Skeletal muscle satellite cell (primary cell): Measurements from ENCODE around the gene SATB2.
A peak's percentile ranks its signal among the peaks of the same experiment; 100 is the strongest.

Experiments
- H3K27me3 ChIP-seq: 2 replicates; pipeline ENCODE4 v1.7.0; 2013; ENCODE audit warnings: low read length; ENCODE audit not compliant: control insufficient read depth, insufficient read depth
- H3K36me3 ChIP-seq: 2 replicates; pipeline ENCODE4 v1.7.0; 2013; ENCODE audit warnings: mild to moderate bottlenecking, control low read depth, low read length; ENCODE audit not compliant: insufficient read depth
- H3K4me1 ChIP-seq: 2 replicates; pipeline ENCODE4 v1.7.0; 2013; ENCODE audit warnings: low read length; ENCODE audit not compliant: control insufficient read depth, insufficient read depth
- H3K4me2 ChIP-seq: 2 replicates; pipeline ENCODE4 v1.7.0; 2013; ENCODE audit warnings: mild to moderate bottlenecking, low read length
- H3K4me3 ChIP-seq: 2 replicates; pipeline ENCODE4 v1.7.0; 2013; ENCODE audit warnings: low read length
- H3K9ac ChIP-seq: 2 replicates; pipeline ENCODE4 v1.7.0; 2013; ENCODE audit warnings: mild to moderate bottlenecking, low read depth, low read length, moderate library complexity
- H3K9me3 ChIP-seq: replicated peaks from 2 replicates; pipeline ENCODE4 v1.7.0; 2013; ENCODE audit warnings: mild to moderate bottlenecking, control low read depth, low read length

Gene SATB2

DNA sequence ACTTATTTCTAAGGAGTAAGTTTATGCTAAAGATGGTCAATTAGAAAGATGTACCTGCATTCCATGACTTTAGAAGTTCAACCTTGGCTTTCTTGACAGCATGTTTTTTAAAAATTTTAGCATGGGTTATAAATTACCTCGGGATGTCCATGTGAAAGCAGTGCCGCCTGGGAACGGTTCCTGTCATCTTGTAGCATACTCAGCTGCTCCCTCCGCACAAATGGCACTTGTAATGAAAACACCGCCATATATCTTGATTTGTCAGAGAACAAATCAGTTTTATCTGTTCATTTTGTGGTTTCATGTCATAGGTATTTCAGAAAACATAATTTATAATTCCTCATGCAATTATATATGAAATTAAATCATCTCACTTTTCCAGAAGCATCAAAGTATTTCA is 38.3 kb downstream of the SATB2 start:
- Histone ChIP-seq H3K9me3 (no peaks in the 10 kb centered on the region), H3K36me3 (peaks cover 31% of the 10 kb centered on the region), H3K4me2 (no peak overlapping the region), H3K27me3 (no peaks in the 10 kb centered on the region), H3K4me1 (no peaks in the 10 kb centered on the region), H3K9ac (no peak overlapping the region), H3K4me3 (no peak overlapping the region)

DNA sequence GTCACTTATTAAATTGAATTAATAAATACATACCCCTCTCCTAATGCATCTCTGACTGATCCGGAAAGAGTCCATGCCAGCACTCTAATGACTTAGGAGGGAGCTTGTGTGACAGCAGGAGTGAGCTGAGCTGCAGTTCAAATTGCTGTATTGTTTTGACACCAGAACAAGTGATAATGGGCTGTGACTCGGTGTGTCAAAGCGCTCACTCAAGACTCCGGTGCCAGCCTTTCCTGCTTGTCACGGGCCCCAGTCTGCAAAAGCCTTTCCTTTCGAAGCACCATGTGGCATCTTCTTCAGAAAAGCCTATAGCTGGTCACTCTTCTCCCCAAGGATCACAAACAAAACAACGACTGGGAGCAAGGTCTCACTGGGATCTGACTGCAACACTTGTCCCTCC is 43.3 kb downstream of the SATB2 start:
- no peak overlapping the region for H3K4me3 ChIP-seq
- H3K4me1 ChIP-seq, result peaks cover 11% of the 10 kb centered on the region
- H3K27me3 ChIP-seq, result no peaks in the 10 kb centered on the region
- no peak overlapping the region for H3K9ac ChIP-seq
- peaks cover 22% of the 10 kb centered on the region for H3K36me3 ChIP-seq
- no peak overlapping the region for H3K4me2 ChIP-seq
- H3K9me3 ChIP-seq, result no peaks in the 10 kb centered on the region

DNA sequence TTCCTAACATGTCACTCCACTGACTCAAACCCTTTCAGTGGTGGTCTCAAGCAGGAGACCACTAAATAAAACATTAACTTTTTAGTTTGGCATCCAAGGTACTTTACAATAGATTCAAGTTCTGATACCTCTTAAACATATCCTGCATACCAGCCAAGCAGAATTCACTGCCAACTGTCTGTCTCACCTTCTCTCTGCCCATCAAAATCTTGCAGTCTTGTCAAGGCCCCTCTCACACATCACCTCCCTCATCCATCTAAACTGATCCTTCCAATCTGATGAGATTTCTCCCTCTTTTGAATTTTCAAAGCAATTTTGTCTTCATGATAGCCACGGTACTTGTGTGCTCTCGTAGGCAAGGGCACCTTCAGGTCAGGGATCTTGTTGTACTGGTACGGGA is 43.7 kb downstream of the SATB2 start:
- H3K9ac ChIP-seq, result no peak overlapping the region
- H3K36me3 ChIP-seq, result peaks cover 18% of the 10 kb centered on the region
- H3K4me3 ChIP-seq, result no peak overlapping the region
- H3K4me1 ChIP-seq, result peaks cover 11% of the 10 kb centered on the region
- no peaks in the 10 kb centered on the region for H3K27me3 ChIP-seq
- H3K4me2 ChIP-seq, result no peak overlapping the region
- H3K9me3 ChIP-seq, result no peaks in the 10 kb centered on the region

DNA sequence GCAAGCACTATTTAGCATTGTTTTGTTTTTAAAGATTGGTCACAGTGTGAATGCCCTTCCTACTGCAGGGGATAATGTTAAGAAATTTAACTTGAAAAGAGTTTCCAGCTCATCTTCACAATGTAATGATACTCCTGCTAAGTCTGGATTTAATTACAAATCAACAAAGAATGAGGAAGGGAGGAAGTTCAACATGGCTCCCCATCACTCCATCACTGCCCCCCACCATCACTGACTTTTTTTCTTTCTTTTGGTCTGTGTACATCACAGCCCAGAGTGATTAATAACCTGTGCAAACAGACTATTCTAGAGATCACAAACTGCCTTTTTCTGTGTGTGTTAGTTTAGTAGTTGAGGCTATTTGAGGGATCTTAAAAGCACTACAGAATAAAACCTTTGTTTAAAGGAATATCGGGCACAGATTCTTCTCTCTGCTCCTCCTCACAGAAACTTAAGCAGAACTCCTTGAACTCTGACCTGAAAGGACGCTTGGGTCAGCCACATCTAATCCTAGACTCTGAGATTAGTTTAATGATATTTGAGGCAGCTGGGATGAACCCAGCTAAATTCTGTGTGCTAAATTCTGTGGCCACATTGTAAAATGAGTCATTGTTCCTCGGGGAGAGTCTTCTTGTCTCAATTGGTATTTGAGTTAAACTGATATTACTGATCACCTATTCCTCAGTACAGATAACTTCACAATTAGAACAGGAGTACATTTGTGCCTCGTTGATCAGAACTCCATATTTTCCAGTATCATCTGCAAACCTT is 47.8 kb downstream of the SATB2 start:
- Histone ChIP-seq H3K36me3 (peaks cover 9% of the 10 kb centered on the region), H3K9me3 (no peaks in the 10 kb centered on the region), H3K27me3 (no peaks in the 10 kb centered on the region), H3K4me1 (peaks cover 19% of the 10 kb centered on the region), H3K4me3 (no peak overlapping the region), H3K4me2 (peak overlapping the region; percentile 14), H3K9ac (peak overlapping the region; percentile 5)

DNA sequence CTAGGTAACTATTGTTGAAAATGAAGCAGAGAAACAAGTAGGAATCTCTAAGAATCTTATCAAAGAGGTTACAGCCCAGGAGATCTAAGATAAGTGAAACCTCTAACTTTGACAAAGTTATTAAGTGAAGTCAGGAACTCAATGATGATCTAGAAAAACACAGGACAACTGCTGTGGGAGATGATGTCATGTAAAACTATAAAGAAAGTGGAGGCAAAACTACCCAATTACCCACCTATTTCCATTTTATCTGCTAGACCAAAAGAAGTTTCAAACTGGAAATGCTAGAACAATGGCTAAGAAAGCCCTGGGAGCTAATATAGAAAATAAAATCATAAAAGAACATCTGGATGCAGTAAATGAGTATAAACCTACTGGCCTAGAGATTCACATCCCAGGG is 50.3 kb downstream of the SATB2 start:
- Histone ChIP-seq H3K9me3 (no peaks in the 10 kb centered on the region), H3K36me3 (no peaks in the 10 kb centered on the region), H3K4me2 (no peak overlapping the region), H3K4me3 (no peak overlapping the region), H3K9ac (no peak overlapping the region), H3K27me3 (no peaks in the 10 kb centered on the region), H3K4me1 (peaks cover 29% of the 10 kb centered on the region)

DNA sequence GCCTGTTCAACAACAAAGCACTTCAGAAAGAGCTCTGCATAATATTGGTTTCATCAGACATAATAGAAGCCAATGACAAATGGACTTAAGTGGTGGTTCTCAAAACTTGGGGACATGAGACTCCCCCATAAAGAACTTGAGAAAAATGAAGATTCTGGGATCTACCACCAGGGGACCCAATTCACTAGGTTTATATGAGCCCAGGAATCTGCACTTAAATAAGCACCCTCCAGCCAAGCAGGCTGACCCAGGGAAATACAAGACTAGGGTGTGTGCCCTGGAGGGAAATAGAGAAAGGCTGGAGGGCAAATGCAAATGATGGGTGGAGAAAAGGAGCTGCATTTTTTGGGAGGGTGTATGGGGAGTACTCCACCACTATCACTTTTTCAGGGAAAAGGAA is 52.5 kb downstream of the SATB2 start:
- H3K9me3 ChIP-seq, result no peaks in the 10 kb centered on the region
- H3K36me3 ChIP-seq, result no peaks in the 10 kb centered on the region
- peak overlapping the region; percentile 69 for H3K4me2 ChIP-seq
- peak overlapping the region; percentile 59 for H3K9ac ChIP-seq
- H3K4me1 ChIP-seq, result peaks cover 26% of the 10 kb centered on the region
- H3K4me3 ChIP-seq, result peak overlapping the region; percentile 27
- H3K27me3 ChIP-seq, result no peaks in the 10 kb centered on the region

DNA sequence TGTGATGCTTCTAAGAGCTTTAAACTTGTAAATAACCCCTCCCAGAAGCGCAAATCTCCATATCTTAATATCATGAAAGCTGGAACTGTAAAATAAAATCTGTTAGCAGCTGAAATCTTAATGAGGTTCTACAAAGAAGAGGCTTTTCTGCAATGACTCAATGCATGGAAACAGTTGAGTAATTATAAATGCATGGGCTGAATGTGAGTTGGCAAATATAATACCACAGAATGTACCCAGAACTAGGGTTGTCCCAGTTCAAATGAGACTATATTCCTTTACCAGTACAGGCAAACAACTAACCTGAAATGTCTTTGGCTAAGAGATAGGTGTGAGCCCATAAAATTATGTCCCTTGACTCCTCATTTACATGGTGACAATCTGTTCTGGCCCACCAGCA is 52.9 kb downstream of the SATB2 start:
- peak overlapping the region; percentile 59 for H3K9ac ChIP-seq

DNA sequence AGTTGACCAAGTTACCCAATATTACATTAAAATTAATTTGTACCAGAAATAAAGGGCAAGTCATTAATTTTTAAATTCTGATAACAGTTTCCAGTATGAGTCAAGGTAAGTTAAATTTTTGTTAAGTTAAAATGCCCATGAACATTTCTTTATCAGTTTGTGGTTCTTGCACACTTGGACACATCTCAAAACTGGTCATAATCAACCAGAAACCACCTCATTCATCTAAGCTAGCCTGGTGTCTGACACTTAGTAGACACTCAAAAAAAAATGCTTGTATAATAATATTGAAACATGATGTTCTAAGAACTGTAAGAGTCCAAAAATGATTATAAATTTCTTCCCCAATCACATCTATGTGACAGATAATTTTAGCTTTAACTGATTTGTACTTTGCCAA is 62.4 kb downstream of the SATB2 start:
- no peaks in the 10 kb centered on the region for H3K9me3 ChIP-seq
- H3K27me3 ChIP-seq, result no peaks in the 10 kb centered on the region
- H3K4me3 ChIP-seq, result no peak overlapping the region
- no peaks in the 10 kb centered on the region for H3K4me1 ChIP-seq
- no peak overlapping the region for H3K9ac ChIP-seq
- H3K4me2 ChIP-seq, result no peak overlapping the region
- peaks cover 5% of the 10 kb centered on the region for H3K36me3 ChIP-seq

More for the DNA sequence above, 52.9 kb downstream of the SATB2 start:
- Histone ChIP-seq H3K36me3 (no peaks in the 10 kb centered on the region), H3K9me3 (no peaks in the 10 kb centered on the region), H3K4me1 (peaks cover 22% of the 10 kb centered on the region), H3K4me2 (peak overlapping the region; percentile 69), H3K27me3 (no peaks in the 10 kb centered on the region), H3K4me3 (peak overlapping the region; percentile 27)

DNA sequence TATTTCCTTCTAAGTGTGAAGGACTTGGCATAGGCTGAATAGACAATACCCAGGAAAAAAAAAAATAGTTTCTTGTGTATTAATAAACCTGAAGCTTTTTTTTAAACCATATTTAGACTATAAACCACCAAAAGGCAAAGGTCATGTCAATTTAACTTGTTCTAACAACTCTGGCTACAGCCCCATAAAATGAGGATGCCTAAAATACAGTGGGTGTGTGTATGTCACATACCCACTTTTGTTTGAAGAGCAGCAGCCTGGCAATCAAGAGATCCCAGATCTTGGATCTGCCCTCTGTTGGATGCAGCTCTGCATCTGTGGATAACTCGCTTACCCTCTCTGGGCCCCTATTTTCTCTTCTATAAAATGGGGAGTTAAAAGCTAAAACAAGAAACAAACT is 65.4 kb downstream of the SATB2 start:
- H3K9ac ChIP-seq, result no peak overlapping the region
- no peak overlapping the region for H3K4me2 ChIP-seq
- no peaks in the 10 kb centered on the region for H3K27me3 ChIP-seq
- no peak overlapping the region for H3K4me3 ChIP-seq
- peaks cover 5% of the 10 kb centered on the region for H3K36me3 ChIP-seq
- H3K4me1 ChIP-seq, result no peaks in the 10 kb centered on the region
- H3K9me3 ChIP-seq, result no peaks in the 10 kb centered on the region

DNA sequence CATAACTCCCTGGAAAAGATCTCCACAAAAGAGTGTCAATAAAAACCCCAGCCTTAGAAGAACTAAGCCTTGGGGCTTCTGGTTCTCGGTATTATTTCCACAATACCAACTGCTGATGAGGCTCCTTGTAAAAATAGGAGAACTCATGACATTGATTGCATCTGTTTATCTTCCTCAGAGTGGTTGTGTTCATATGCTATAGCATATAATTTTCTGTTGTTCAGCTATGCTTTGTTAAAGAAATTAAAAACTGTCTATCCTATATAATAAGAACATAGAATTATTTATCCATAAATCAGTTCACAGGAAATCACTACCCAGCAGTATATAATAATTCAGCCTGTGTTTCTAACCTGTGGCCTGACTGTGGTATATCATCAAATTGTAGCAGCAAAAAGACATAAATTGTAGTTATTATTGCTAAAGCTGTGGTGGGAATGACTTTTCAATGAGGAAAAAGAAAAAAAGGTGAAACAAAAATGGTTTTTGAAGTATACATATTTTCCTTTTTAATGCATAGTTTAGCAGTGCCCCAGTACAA is 68.9 kb downstream of the SATB2 start:
- Histone ChIP-seq H3K4me1 (no peaks in the 10 kb centered on the region), H3K27me3 (no peaks in the 10 kb centered on the region), H3K4me3 (no peak overlapping the region), H3K36me3 (no peaks in the 10 kb centered on the region), H3K4me2 (no peak overlapping the region), H3K9me3 (no peaks in the 10 kb centered on the region), H3K9ac (no peak overlapping the region)

DNA sequence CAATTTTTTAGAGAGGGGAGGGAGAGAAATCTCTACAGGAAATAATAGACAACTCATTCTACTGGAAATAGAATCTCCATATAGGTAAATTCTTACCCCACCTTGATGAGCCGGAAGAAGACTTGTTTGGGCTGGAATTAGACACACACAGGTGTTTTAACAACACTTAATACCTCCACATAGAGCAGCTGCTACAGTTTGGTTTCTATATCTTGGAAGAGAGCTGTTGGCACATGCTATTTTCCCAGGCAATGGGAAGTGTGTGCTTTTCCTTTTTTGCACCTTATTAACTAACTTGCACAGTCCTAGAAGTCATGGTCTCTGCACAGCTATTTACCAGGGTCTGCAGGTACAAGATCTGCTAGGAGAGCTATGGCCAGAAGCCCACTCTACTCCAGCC is 73.7 kb downstream of the SATB2 start:
- Histone ChIP-seq H3K4me1 (peaks cover 11% of the 10 kb centered on the region), H3K36me3 (peaks cover 10% of the 10 kb centered on the region), H3K9me3 (no peaks in the 10 kb centered on the region), H3K9ac (no peak overlapping the region), H3K27me3 (no peaks in the 10 kb centered on the region), H3K4me2 (no peak overlapping the region), H3K4me3 (no peak overlapping the region)

DNA sequence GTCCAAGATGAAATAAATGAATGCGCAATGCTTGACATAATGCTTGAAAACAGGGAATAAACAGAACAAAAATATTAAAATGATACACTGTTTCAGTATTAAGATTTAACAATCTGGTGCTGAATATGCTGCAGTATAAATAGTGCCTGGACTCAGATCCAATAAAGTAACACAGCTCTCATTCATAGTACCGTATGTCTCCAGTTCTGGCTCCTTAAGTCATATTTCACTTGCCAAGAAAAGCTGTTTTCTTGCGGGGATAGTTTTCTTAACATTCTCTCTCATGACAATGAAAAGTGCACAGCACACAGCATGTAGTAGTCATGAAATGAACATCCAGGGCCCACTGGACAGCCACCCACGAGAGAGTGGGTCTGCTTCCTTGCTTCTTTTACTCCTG is 74.7 kb downstream of the SATB2 start:
- no peak overlapping the region for H3K4me3 ChIP-seq
- peaks cover 10% of the 10 kb centered on the region for H3K36me3 ChIP-seq
- H3K9ac ChIP-seq, result no peak overlapping the region
- no peaks in the 10 kb centered on the region for H3K9me3 ChIP-seq
- H3K4me2 ChIP-seq, result no peak overlapping the region
- H3K4me1 ChIP-seq, result peaks cover 17% of the 10 kb centered on the region
- H3K27me3 ChIP-seq, result no peaks in the 10 kb centered on the region
